IPS-15b (cell line): ENCODE measurements around the gene CTBP2.

Source experiments
- H3K27me3 ChIP-seq: one replicate; pipeline ENCODE4 v1.6.1; 2013; ENCODE audit warnings: low read length; ENCODE audit not compliant: control insufficient read depth, insufficient read depth
- H3K36me3 ChIP-seq: one replicate; pipeline ENCODE4 v1.6.1; 2013; ENCODE audit warnings: low read length; ENCODE audit not compliant: control insufficient read depth, insufficient read depth
- H3K4me1 ChIP-seq: one replicate; pipeline ENCODE4 v1.6.1; 2013; ENCODE audit warnings: mild to moderate bottlenecking, low read length; ENCODE audit not compliant: control insufficient read depth, insufficient read depth
- H3K4me3 ChIP-seq: one replicate; pipeline ENCODE4 v1.5.1; 2013; ENCODE audit warnings: low read depth, low read length
- H3K9ac ChIP-seq: one replicate; pipeline ENCODE4 v1.6.1; 2013; ENCODE audit warnings: low read depth, mild to moderate bottlenecking, low read length
- H3K9me3 ChIP-seq: one replicate; pipeline ENCODE4 v1.6.1; 2013; ENCODE audit warnings: mild to moderate bottlenecking, low read length; ENCODE audit not compliant: control insufficient read depth, insufficient read depth

The CTBP2 gene

DNA sequence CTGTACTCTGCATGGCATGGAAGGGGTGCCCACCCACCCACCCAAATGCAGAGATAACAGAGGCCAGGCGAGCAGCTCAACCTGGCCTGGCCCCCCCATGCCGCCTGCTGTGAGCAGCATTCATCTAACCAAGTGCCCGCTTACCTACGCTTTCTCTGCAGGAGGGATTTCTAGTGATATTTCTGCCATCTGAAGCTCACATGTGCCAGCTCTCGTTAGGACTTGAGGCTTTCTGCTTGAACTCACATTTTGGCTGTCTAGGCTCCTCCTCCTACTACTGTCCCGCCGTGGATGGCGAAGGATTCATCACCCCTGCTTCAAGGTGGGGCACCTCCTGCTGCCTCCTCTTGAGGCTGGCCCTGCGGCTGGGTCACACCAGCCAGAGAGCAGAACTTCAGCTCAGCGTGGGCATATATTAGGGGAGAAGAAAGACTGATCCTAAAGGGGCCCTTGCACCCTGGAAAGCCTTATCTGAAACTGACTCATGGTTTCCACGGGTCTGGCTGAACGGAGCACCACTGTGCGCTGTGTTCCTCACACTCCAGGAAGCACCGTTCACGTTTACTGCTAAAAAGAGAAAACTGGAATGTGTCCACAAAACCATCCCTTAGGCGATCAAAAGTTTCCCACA lies 45.5 kb downstream of the CTBP2 start:
- Histone ChIP-seq H3K4me1 (peaks cover 22% of the 10 kb centered on the region), H3K9ac (no peak overlapping the region), H3K36me3 (peaks cover 22% of the 10 kb centered on the region)

DNA sequence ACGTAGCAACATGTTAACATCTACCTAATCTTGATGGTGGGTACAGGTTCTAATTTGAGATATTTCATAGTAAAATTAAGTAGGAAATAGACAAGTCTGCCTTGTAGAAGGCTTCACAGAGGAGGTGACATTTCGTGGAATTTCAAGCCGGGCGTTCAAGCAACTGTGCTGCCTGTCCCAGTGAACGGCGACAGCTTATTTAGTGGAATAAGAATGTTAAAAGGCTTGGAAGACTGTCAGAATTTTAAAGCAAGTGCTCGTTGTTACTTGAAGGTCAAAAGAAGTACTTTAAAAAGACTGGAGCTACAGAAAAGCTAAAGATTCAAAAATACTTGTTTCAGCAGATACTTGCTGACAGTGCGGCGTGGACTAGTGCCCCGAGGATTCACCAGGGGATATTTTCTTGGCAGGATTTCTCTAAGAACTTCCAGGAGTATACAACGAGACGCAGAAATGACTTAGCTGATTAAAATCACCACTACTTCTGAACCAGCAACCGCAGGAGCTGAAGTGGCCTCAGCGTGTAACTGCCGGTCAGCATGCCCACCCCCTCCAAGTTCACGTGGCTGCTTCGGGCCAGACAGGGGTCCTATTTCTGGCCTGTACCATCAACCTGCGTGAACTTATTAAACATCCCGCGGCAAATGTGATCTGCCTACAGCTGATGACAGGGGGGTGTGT lies 46.5 kb downstream of the CTBP2 start:
- no peak overlapping the region for H3K9ac ChIP-seq
- H3K36me3 ChIP-seq = peaks cover 32% of the 10 kb centered on the region
- H3K9me3 ChIP-seq = no peaks in the 10 kb centered on the region
- peaks cover 13% of the 10 kb centered on the region for H3K4me1 ChIP-seq
- no peaks in the 10 kb centered on the region for H3K27me3 ChIP-seq
- no peak overlapping the region for H3K4me3 ChIP-seq

More for the DNA sequence above, 45.5 kb downstream of the CTBP2 start:
- Histone ChIP-seq H3K4me3 (no peak overlapping the region), H3K9me3 (no peaks in the 10 kb centered on the region), H3K27me3 (no peaks in the 10 kb centered on the region)

DNA sequence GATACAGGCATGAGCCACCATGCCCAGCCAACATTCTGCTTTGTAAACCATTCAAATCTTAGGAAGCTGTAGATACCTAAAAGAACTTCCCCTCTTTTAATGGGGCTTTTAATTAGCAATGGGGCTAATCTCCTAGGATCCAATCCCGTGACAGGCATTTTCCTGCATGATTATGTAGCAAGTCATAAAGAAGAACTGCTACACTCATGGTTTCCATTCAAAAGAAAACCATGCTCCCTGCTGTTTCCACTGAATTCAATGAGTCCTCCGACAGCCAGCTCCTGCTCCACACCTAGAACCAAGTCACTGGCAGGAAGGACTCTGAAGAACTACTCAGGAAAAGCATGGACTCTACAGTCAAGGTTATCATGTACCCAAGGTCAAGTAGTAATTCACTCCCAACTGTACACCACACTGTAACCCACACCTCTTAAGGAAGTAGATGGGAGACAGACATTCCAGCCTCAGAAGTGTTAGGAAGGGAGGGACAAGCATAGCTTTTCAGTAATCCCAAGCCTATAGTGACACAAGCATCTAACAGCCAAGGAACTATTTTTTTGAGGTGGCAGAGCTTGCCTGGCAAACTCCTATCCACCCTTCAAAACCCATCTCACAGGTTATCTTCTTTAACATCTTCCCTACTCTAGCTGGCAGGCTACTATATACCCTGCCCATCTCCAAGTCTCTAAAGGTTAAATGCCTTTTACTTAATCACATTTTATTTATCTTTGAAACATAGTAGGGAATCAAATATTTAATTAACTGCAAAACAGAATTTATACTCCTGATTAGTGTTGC lies 47.5 kb downstream of the CTBP2 start:
- no peak overlapping the region for H3K9ac ChIP-seq
- H3K9me3 ChIP-seq = no peaks in the 10 kb centered on the region
- no peak overlapping the region for H3K4me3 ChIP-seq
- H3K36me3 ChIP-seq = peaks cover 40% of the 10 kb centered on the region
- H3K4me1 ChIP-seq = peaks cover 7% of the 10 kb centered on the region
- no peaks in the 10 kb centered on the region for H3K27me3 ChIP-seq

DNA sequence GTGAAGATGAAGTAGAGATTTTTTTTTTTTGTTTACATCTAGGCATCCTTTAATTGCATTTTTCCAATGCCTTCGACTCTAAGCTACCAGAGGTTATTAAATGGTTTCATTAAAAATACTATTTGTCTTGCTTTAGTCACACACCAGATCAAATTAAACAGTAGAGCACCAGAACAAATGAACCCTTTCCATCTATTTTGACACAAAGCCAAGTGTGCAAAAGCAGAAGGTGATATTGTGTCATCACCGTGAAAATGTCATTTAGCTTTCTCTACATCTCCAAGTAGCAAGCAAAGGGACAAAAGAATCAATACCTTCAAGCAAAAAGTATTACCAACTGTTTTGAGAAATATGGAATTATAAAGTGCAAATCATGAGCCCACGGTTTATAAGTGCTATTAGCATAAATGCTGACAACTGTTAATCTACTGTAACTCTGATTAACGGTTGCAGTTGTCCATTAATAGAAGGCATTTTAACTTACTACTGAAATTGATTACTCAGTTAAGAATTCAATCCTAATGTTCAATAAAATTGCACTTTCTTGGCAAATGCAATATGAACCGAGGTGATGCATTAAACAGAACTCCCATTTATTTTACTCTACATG lies 49.1 kb downstream of the CTBP2 start:
- H3K36me3 ChIP-seq = peaks cover 51% of the 10 kb centered on the region
- H3K4me3 ChIP-seq = no peak overlapping the region
- H3K27me3 ChIP-seq = no peaks in the 10 kb centered on the region
- no peak overlapping the region for H3K9ac ChIP-seq
- no peaks in the 10 kb centered on the region for H3K9me3 ChIP-seq
- peaks cover 7% of the 10 kb centered on the region for H3K4me1 ChIP-seq

DNA sequence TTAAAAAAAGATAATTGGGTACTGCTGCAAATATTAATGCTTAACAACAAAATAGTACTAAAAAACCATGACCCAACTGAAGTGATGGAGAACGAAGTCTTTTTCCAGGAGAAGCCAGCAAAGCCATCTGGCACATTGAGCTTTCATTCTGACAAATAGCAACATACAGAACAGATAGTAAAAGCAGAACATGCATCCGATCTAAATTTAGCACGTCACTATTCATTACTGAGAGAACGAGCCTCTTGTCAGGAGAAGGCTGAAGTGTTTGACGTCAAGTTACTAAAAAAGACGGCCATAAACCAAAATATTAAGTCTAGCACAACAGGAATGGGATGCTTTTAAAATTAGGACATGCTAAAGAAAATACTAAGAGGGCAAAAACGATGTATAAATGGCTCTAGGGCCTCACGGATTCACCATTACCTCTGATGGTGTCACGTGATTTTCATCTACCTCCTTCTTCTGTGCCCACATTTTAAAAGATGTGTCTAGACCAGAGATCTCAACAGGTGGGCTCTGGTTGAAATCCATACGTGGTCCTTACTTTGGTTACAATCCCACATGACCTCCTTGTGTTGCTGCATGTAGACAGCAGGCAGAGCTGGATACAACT lies 52.3 kb downstream of the CTBP2 start:
- no peaks in the 10 kb centered on the region for H3K9me3 ChIP-seq
- H3K27me3 ChIP-seq = no peaks in the 10 kb centered on the region
- H3K36me3 ChIP-seq = peaks cover 43% of the 10 kb centered on the region
- H3K4me3 ChIP-seq = no peak overlapping the region
- peaks cover 18% of the 10 kb centered on the region for H3K4me1 ChIP-seq
- H3K9ac ChIP-seq = no peak overlapping the region

DNA sequence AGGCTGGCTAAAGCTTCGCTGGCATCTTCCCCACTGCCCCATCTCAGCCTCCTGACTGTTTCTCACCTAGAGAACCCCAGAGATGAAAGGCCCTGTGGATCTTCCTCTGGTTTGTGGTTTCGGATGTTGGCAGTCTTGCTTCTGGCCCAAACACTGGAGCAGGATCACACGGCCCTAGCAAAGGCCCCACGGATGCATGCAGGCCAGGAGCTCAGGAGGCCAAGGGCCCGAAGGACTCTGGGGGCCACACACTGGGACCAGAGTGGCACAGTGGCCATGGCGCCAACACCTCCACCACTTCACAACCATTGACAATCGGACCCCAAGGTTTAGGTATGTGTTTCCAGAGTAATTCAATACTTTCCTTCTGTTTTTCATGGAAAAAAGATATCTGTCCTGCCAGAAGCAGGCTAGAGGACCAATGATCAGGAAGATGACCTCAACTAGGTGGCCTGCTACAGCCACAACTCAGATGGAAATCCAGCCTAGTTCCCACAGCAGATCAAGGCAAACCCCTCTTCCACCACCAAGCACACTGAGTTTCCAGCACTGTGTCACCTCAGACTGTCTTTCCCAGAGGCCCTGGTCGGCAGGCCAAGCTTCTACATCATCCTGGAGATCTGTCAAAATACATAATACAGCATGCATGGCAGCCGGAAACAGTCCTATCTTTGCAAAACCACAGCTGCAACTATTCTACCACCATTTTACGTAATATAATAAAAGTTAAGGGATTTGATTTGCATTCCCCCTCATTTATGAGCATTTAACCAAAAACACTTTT lies 53.0 kb downstream of the CTBP2 start:
- H3K9me3 ChIP-seq = no peaks in the 10 kb centered on the region
- no peaks in the 10 kb centered on the region for H3K27me3 ChIP-seq
- no peak overlapping the region for H3K9ac ChIP-seq
- no peak overlapping the region for H3K4me3 ChIP-seq
- peaks cover 19% of the 10 kb centered on the region for H3K4me1 ChIP-seq
- peaks cover 48% of the 10 kb centered on the region for H3K36me3 ChIP-seq

DNA sequence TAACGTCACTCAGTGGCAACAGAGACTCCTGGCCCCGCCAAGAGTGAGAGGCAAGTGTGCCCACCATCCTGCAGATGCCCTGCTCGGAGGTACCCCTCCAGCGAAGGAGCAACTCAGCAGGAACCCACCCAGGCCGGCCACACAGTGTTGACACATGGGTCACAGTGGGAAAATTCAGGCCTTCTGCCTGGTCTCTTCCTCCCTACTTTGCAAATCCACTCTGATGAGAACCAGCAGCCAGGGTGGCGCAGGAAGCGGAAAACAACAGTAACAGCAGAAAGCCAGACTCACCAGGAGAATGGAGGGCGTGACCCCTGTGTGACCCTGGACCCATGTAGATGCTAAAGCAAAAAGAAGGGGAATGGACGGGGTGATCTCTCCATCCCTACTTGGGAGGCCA lies 53.8 kb downstream of the CTBP2 start:
- H3K4me3 ChIP-seq = no peak overlapping the region
- no peak overlapping the region for H3K9ac ChIP-seq
- no peaks in the 10 kb centered on the region for H3K9me3 ChIP-seq
- H3K27me3 ChIP-seq = no peaks in the 10 kb centered on the region
- peaks cover 20% of the 10 kb centered on the region for H3K4me1 ChIP-seq
- peaks cover 56% of the 10 kb centered on the region for H3K36me3 ChIP-seq

DNA sequence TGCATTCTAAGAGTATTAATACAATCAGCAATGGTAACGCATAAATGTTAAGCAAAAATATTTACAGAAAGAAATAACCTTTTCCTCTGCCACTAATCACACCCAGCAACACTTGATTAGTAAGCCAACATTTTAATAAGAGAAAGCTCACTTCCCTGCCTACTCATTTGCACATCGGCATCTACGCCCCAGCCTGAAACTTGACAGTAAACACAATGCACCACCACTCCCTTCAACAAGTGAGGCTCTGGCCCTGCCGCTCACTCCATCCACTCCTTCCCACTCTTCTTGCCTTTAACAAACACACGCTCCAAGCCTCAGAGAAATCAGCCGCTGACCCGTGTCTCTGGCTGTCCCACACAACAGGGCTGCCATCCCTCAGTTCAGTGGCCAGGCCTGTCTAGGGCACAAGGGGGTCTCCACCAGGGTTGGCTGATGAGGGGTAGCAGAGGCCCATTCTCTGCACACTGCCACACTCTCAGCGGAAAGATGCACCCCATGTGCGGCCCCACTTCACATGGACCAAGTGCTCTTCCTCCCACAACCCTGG lies 54.6 kb downstream of the CTBP2 start:
- Histone ChIP-seq H3K9ac (peak overlapping the region; percentile 27), H3K36me3 (peaks cover 57% of the 10 kb centered on the region), H3K9me3 (no peaks in the 10 kb centered on the region), H3K4me3 (no peak overlapping the region), H3K4me1 (peaks cover 29% of the 10 kb centered on the region), H3K27me3 (no peaks in the 10 kb centered on the region)

DNA sequence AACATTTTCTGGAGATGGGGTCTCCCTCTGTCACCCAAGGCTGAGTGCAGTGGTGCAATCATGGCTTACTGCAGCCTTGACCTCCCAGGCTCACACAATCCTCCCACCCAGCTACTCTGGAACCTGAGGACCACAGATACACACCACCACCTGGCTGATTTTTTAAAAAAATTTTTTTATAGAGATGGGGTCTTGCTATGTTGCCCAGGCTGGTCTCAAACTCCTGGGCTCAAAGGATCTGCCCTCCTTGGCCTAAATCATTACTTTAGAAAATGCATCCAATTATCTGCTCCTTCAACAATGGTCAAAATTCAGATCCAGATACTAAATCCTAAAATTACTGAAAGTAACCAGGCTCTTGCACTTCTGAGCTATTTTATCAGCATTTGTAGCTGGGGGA lies 55.2 kb downstream of the CTBP2 start:
- Histone ChIP-seq H3K9me3 (no peaks in the 10 kb centered on the region), H3K27me3 (no peaks in the 10 kb centered on the region), H3K4me1 (peaks cover 30% of the 10 kb centered on the region), H3K9ac (no peak overlapping the region), H3K4me3 (no peak overlapping the region), H3K36me3 (peaks cover 51% of the 10 kb centered on the region)

DNA sequence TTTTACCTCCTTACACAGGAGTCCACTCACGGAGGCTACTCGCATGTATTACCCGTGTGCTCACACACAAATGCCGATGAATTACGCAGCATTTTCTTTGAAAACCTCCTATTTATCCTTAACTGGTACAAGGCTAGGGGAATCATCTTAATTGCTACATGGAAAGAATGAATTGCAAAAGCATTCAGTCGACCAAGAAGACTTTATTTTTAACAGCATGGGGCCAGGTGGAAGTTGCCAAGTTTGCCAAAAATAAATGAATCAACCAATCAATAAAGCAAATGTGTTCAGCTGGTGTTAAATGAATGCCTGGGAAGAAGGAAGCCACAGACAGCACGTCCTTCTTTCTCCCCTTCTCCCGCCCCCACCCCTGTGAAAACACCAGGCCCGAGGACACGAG lies 55.8 kb downstream of the CTBP2 start:
- no peak overlapping the region for H3K9ac ChIP-seq

More for the DNA sequence above, 55.8 kb downstream of the CTBP2 start:
- H3K36me3 ChIP-seq = peaks cover 45% of the 10 kb centered on the region
- H3K27me3 ChIP-seq = no peaks in the 10 kb centered on the region
- peaks cover 32% of the 10 kb centered on the region for H3K4me1 ChIP-seq
- H3K4me3 ChIP-seq = no peak overlapping the region
- no peaks in the 10 kb centered on the region for H3K9me3 ChIP-seq
